DND-41 (cell line): ENCODE measurements around the gene B3GNT5.

Experiments used
- ATAC-seq: fragments of 200-7000 bp; cut with Tn5 transposase; 3 replicates; pipeline ENCODE4 v1.9.1; 2021; ENCODE audit warnings: low read depth; ENCODE audit not compliant: insufficient read depth
- DNase-seq: peaks from one replicate; pipeline ENCODE4 v3.0.0-alpha.2; 2020
- H2AFZ ChIP-seq: 2 replicates; pipeline ENCODE4 v1.6.0; 2012; ENCODE audit warnings: low read depth, low read length
- H3K27ac ChIP-seq: 2 replicates; pipeline ENCODE4 v1.5.1; 2012; ENCODE audit warnings: low read length, inconsistent platforms
- H3K27me3 ChIP-seq: fragments of 200-600 bp; sonication (generic); 2 replicates; pipeline ENCODE4 v1.6.0; 2012; ENCODE audit warnings: low read length, mild to moderate bottlenecking, inconsistent platforms; ENCODE audit not compliant: insufficient read depth, poor library complexity
- H3K36me3 ChIP-seq: 2 replicates; pipeline ENCODE4 v1.5.1; 2012; ENCODE audit warnings: low read length, inconsistent platforms; ENCODE audit not compliant: insufficient read depth
- H3K4me1 ChIP-seq: 2 replicates; pipeline ENCODE4 v1.5.1; 2012; ENCODE audit warnings: mild to moderate bottlenecking, low read length; ENCODE audit not compliant: insufficient read depth
- H3K4me2 ChIP-seq: 2 replicates; pipeline ENCODE4 v1.6.0; 2012; ENCODE audit warnings: mild to moderate bottlenecking, moderate library complexity, low read length, inconsistent platforms; ENCODE audit not compliant: insufficient read depth
- H3K4me3 ChIP-seq, 2 experiments: fragments of 200-600 bp in 1 of 2; shearing (Covaris generic) in 1 of 2; 2 replicates each; pipeline ENCODE4 v1.5.1; 2012 to 2016; ENCODE audit warnings: inconsistent platforms in 2 of 2, low read length in 2 of 2, mild to moderate bottlenecking in 2 of 2, low read depth in 1 of 2, moderate library complexity in 1 of 2
- H3K79me2 ChIP-seq: 2 replicates; pipeline ENCODE4 v1.6.0; 2012; ENCODE audit warnings: low read length, inconsistent platforms; ENCODE audit not compliant: insufficient read depth
- H3K9ac ChIP-seq: 2 replicates; pipeline ENCODE4 v1.6.0; 2012; ENCODE audit warnings: low read depth, mild to moderate bottlenecking, inconsistent platforms, low read length, moderate library complexity
- H3K9me3 ChIP-seq: 2 replicates; pipeline ENCODE4 v1.5.1; 2012; ENCODE audit warnings: low read length, moderate library complexity, mild to moderate bottlenecking, inconsistent platforms; ENCODE audit not compliant: insufficient read depth, severe bottlenecking
- H4K20me1 ChIP-seq: 2 replicates; pipeline ENCODE4 v1.6.0; 2012; ENCODE audit warnings: low read length; ENCODE audit not compliant: insufficient read depth
- EZH2 ChIP-seq: IDR thresholded peaks from 3 replicates; pipeline ENCODE4 v1.6.1; 2012; ENCODE audit warnings: borderline replicate concordance, low read depth, mild to moderate bottlenecking, moderate library complexity, low read length, inconsistent platforms; ENCODE audit not compliant: severe bottlenecking
- TF ChIP-seq, protein P1 (sequence below): IDR thresholded peaks from 2 replicates; pipeline ENCODE4 v1.5.1; 2012; ENCODE audit warnings: borderline replicate concordance, low read length, moderate library complexity, mild to moderate bottlenecking; ENCODE audit not compliant: poor library complexity, severe bottlenecking; ENCODE audit errors: extremely low read depth

B3GNT5 gene

DNA sequence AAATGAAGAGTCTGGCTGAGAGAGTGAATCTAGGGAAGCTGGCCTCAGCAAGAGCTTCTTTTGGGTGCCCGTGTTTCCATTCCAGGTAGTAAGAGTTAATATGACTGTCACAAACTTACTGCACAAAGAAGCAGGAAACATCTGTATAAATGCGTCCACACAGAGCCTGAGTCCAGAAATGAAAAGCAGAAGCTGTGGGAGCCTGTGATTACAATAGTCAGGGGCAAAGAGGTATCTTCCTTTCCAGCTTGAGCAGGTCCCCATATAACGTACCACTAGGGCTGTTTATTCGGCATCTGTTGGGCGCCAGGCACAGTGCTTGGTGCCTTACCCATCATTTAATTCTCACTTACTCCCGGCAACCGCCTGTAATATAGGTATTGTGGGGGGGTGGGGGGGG, 40.5 kb upstream of the B3GNT5 start:
- no peak overlapping the region for H3K9ac ChIP-seq
- DNase-seq (no peak), ATAC-seq (no peak)
- no peaks in the 10 kb centered on the region for H3K4me1 ChIP-seq
- H3K27me3 ChIP-seq: peaks cover 4% of the 10 kb centered on the region
- H3K9me3 ChIP-seq: no peaks in the 10 kb centered on the region
- no peak overlapping the region for H3K4me3 ChIP-seq
- no peak overlapping the region for H2AFZ ChIP-seq
- TF ChIP-seq, protein P1, sequence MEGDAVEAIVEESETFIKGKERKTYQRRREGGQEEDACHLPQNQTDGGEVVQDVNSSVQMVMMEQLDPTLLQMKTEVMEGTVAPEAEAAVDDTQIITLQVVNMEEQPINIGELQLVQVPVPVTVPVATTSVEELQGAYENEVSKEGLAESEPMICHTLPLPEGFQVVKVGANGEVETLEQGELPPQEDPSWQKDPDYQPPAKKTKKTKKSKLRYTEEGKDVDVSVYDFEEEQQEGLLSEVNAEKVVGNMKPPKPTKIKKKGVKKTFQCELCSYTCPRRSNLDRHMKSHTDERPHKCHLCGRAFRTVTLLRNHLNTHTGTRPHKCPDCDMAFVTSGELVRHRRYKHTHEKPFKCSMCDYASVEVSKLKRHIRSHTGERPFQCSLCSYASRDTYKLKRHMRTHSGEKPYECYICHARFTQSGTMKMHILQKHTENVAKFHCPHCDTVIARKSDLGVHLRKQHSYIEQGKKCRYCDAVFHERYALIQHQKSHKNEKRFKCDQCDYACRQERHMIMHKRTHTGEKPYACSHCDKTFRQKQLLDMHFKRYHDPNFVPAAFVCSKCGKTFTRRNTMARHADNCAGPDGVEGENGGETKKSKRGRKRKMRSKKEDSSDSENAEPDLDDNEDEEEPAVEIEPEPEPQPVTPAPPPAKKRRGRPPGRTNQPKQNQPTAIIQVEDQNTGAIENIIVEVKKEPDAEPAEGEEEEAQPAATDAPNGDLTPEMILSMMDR: no peak
- no peak for TF ChIP-seq EZH2
- H3K4me2 ChIP-seq: no peak overlapping the region
- H3K36me3 ChIP-seq: no peaks in the 10 kb centered on the region
- no peak overlapping the region for H3K27ac ChIP-seq
- H3K79me2 ChIP-seq: no peaks in the 10 kb centered on the region
- H4K20me1 ChIP-seq: no peaks in the 10 kb centered on the region

DNA sequence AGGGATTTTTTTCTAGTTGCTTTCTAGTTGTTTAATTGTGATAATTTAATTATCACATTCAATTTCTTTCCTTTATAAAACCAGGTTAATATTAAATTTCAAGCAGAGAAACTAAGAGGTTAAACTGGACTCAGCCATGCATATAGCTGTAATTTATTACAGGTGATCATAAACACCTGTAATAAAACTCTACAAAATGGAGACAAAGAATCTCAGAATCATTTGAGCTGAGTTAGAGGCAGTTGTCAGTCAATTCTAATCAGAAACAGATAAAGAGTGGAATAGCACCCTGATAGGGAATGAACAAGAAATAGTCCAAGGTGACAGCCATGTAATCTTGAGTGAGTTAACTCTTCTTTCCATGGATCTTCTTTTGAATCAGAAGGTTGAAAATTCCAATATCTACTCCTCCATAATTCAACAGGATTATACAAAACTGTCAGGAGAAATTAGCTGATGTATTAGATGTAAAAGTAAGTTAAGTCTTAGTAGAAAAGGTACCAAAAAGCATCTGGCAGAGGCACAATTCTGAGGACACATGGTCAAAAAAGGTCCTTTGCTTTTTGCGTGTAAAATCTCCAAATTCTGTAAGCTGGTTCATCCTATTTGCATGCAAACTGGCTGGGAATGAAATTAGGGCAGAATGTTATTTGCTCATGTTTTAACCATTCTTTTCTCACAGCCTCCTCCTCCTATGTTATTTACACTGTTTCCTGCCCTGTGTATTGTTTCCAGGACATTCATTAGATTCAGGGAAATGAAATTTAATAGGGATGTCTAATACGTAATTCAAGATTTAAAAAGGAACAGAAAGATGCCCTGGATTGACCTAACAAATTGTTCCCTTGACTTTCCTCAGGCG, 39.4 kb upstream of the B3GNT5 start:
- Histone ChIP-seq H2AFZ (no peak overlapping the region), H3K9ac (no peak overlapping the region), H3K27ac (no peak overlapping the region), H3K9me3 (no peaks in the 10 kb centered on the region), H3K4me2 (no peak overlapping the region), H3K4me3 (no peak overlapping the region), H3K36me3 (no peaks in the 10 kb centered on the region), H3K79me2 (no peaks in the 10 kb centered on the region), H4K20me1 (no peaks in the 10 kb centered on the region), H3K27me3 (no peaks in the 10 kb centered on the region), H3K4me1 (no peaks in the 10 kb centered on the region)
- no peak for TF ChIP-seq EZH2
- TF ChIP-seq, protein P1: no peak
- no peak for DNase-seq
- no peak for ATAC-seq

DNA sequence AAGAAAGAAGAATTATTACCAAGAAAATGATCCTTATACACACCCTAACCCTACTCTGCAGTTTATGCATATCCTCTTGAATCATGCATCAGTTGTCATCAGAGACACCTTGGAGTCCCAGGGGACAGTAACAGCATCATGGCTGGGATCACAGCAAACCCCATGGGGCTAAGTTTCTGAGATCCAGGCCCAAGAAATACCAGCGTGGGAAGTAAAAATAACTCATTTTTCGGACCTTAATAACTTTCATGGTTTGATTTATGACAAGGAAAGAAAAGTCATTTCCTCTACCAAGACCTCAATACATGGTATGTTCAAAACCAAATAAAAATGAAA, 38.8 kb upstream of the B3GNT5 start:
- Histone ChIP-seq H3K36me3 (no peaks in the 10 kb centered on the region), H3K79me2 (no peaks in the 10 kb centered on the region), H3K4me2 (no peak overlapping the region), H3K4me1 (no peaks in the 10 kb centered on the region), H3K4me3 (no peak overlapping the region), H3K9me3 (no peaks in the 10 kb centered on the region), H3K27me3 (no peaks in the 10 kb centered on the region), H3K9ac (no peak overlapping the region), H4K20me1 (no peaks in the 10 kb centered on the region), H2AFZ (no peak overlapping the region), H3K27ac (no peak overlapping the region)
- TF ChIP-seq EZH2: no peak
- TF ChIP-seq, protein P1: no peak
- no peak for DNase-seq
- ATAC-seq: no peak
